Chondrocyte (in vitro differentiated cells): ENCODE results near the gene ARID5B. TPM values are rescaled to one million over a fixed set of nuclear protein-coding genes. Genes with fewer than 3 reads are reported as not detected.

Experiments used
- DNase-seq: peaks from one replicate; pipeline ENCODE4 v3.0.0; 2021; ENCODE audit warnings: mixed read lengths, low spot score
- H3K27ac Mint-ChIP-seq: one replicate; pipeline ENCODE4 v1.8.0; 2021; ENCODE audit warnings: mild to moderate bottlenecking, moderate library complexity, mixed read lengths; ENCODE audit not compliant: unreplicated experiment
- H3K27me3 Mint-ChIP-seq: 2 replicates; pipeline ENCODE4 v1.8.0; 2021; ENCODE audit warnings: low read depth, mixed read lengths
- H3K36me3 Mint-ChIP-seq: 2 replicates; pipeline ENCODE4 v1.8.0; 2021; ENCODE audit warnings: low read depth, mixed read lengths
- H3K4me1 Mint-ChIP-seq: 2 replicates; pipeline ENCODE4 v1.8.0; 2021; ENCODE audit warnings: low read depth, mild to moderate bottlenecking, mixed read lengths
- H3K4me3 Mint-ChIP-seq: one replicate; pipeline ENCODE4 v1.8.0; 2021; ENCODE audit warnings: mild to moderate bottlenecking, moderate library complexity, mixed read lengths; ENCODE audit not compliant: unreplicated experiment
- H3K9me3 Mint-ChIP-seq: 2 replicates; pipeline ENCODE4 v1.8.0; 2021; ENCODE audit warnings: low read depth, mixed read lengths
- total RNA-seq: library from RNA; stranded (reverse); gene quantifications from 3 replicates; pipeline ENCODE4 v1.2.1, GENCODE V29; 2021
- TF ChIP-seq, protein P1 (sequence below): fragments of 200-600 bp; sonication (generic); IDR thresholded peaks from 2 replicates; pipeline ENCODE4 v1.5.0; 2021; ENCODE audit warnings: antibody characterized with exemption, mild to moderate bottlenecking, moderate library complexity

ARID5B gene
- total RNA-seq, 1 donor from 2014 or later = 93.6 TPM

DNA sequence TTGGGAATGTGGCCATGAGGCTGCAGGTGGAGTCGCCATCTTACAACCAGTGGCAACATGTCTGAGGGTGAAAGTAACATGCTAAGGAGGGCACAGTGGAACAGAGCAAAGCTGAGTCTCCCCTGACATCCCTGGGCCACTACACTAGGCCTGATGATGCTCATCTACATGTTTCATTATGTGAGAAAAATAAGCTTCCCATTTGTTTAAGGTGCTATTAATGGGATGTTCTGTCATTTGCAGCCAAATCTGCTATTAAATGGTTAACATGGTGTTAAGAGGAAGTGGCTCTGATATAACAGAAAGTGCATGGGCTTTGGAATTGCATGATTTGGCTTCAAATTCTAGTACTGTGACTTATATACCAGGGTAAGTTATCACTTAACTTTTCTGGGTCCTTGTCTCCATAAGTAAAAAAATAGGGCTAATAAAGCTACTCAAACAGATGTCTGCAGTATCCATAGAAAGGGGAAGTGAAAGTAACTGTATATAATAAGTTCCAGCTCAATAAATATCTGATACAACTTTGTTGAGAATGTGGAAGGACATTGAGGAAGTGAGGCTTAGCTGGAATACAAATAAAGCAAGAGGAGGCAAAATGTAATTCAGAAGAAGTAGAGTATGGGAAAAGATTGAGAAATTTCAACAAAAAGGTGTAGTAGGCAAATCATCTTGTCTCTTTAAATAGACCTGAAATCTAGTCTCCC is 208.2 kb downstream of the ARID5B start:
- peaks cover 8% of the 10 kb centered on the region for H3K4me1 Mint-ChIP-seq
- H3K4me3 Mint-ChIP-seq = no peak overlapping the region
- H3K27ac Mint-ChIP-seq = no peak overlapping the region
- H3K27me3 Mint-ChIP-seq = no peaks in the 10 kb centered on the region
- H3K9me3 Mint-ChIP-seq = no peaks in the 10 kb centered on the region
- TF ChIP-seq, protein P1, sequence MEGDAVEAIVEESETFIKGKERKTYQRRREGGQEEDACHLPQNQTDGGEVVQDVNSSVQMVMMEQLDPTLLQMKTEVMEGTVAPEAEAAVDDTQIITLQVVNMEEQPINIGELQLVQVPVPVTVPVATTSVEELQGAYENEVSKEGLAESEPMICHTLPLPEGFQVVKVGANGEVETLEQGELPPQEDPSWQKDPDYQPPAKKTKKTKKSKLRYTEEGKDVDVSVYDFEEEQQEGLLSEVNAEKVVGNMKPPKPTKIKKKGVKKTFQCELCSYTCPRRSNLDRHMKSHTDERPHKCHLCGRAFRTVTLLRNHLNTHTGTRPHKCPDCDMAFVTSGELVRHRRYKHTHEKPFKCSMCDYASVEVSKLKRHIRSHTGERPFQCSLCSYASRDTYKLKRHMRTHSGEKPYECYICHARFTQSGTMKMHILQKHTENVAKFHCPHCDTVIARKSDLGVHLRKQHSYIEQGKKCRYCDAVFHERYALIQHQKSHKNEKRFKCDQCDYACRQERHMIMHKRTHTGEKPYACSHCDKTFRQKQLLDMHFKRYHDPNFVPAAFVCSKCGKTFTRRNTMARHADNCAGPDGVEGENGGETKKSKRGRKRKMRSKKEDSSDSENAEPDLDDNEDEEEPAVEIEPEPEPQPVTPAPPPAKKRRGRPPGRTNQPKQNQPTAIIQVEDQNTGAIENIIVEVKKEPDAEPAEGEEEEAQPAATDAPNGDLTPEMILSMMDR = no peak
- H3K36me3 Mint-ChIP-seq = no peaks in the 10 kb centered on the region
- DNase-seq = no peak

DNA sequence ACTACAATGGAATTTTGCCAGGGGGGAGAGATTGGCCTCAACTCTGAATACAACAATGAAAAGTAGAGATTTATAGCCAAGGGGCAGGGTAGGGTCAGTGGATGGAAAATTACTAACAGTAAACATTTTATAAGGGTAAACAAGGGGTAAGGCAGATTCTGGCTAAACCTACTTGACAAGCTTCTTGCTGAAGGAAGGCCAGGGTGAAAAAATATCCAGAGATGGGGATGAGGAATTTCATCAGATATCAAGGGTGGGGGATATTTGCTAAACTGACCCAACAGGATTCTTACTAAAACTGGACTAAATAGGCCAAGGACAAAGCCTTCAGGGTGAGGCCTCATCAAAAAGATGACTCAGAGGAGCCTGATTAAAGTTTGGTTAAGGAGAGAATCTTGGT is 210.8 kb downstream of the ARID5B start:
- Mint-ChIP-seq H3K9me3 (no peaks in the 10 kb centered on the region), H3K4me1 (peaks cover 8% of the 10 kb centered on the region), H3K27ac (no peak overlapping the region), H3K4me3 (no peak overlapping the region), H3K36me3 (no peaks in the 10 kb centered on the region), H3K27me3 (no peaks in the 10 kb centered on the region)
- no peak for DNase-seq
- TF ChIP-seq, protein P1 = no peak

DNA sequence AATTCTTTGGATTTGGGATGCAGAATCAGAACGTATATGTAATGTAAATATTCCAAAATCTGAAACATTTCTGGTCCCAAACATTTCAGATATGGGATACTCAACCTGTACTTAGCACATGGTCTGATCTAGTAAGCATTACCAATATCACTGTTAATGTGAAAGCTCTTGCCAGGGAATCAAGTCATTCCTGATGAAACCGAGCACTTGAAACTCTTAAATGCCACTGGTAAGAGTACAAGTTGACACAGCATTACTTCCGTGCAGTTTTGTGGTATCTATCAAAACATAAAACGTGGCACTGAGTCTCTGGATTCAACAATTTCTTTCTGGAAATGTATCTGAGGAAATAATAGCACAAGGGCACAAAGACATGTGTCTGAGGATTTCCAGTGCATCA is 211.5 kb downstream of the ARID5B start:
- H3K4me1 Mint-ChIP-seq = peaks cover 8% of the 10 kb centered on the region
- no peak for DNase-seq
- no peaks in the 10 kb centered on the region for H3K9me3 Mint-ChIP-seq
- no peaks in the 10 kb centered on the region for H3K27me3 Mint-ChIP-seq
- TF ChIP-seq, protein P1 = no peak
- no peaks in the 10 kb centered on the region for H3K36me3 Mint-ChIP-seq
- no peak overlapping the region for H3K4me3 Mint-ChIP-seq
- no peak overlapping the region for H3K27ac Mint-ChIP-seq

DNA sequence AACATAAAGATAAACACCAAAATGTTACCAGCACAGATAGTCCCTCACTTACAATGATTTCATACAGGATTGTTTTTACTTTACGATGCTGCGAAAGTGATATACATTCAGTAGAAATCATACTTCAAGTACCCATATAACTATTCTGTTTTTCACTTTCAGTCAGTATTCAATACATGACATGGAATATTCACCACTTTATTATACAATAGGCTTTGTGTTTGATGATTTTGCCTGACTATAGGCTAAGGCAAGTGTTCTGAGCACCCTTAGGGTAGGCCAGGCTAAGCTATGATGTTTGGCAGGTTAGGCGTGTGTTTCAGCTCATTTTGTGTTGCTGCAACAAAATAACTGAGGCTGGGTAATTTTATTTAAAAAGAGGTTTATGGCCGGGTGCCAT is 212.2 kb downstream of the ARID5B start:
- Mint-ChIP-seq H3K4me1 (peaks cover 8% of the 10 kb centered on the region), H3K4me3 (no peak overlapping the region), H3K27me3 (no peaks in the 10 kb centered on the region), H3K36me3 (no peaks in the 10 kb centered on the region), H3K27ac (no peak overlapping the region), H3K9me3 (no peaks in the 10 kb centered on the region)
- TF ChIP-seq, protein P1 = no peak
- DNase-seq = no peak

DNA sequence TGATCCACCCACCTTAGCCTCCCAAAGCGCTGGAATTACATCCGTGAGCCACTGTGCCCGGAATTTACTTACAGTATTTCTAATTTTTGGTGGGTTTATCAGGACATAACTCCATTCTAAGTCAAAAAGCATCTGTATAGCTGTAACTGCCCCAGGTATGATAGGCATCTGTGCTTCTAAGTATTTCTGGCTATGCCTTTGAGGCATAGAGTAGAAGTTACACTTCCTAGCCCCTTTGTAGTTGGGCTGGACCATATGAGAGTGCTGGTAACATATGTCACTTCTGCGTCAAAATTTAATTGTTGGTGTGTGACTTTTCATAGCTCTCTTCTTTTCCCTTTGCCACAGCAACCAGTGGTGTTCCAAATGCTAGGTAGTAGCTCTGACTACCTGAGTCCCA is 213.8 kb downstream of the ARID5B start:
- no peaks in the 10 kb centered on the region for H3K27me3 Mint-ChIP-seq
- H3K4me1 Mint-ChIP-seq = peaks cover 5% of the 10 kb centered on the region
- no peak for DNase-seq
- no peak overlapping the region for H3K27ac Mint-ChIP-seq
- H3K4me3 Mint-ChIP-seq = no peak overlapping the region
- no peaks in the 10 kb centered on the region for H3K9me3 Mint-ChIP-seq
- no peaks in the 10 kb centered on the region for H3K36me3 Mint-ChIP-seq
- TF ChIP-seq, protein P1 = no peak
